Parathyroid adenoma (tissue), 2 donors: Measurements from ENCODE around the gene DOCK10.

ENCODE experiments used
- H2AFZ ChIP-seq: fragments of 300-600 bp; sonication (generic); one replicate; pipeline ENCODE4 v1.7.0; 2017; ENCODE audit warnings: antibody characterized with exemption, mild to moderate bottlenecking
- H3K27ac ChIP-seq: fragments of 300-600 bp; sonication (generic); one replicate; pipeline ENCODE4 v1.7.0; 2017
- H3K27me3 ChIP-seq: fragments of 300-600 bp; sonication (generic); one replicate; pipeline ENCODE4 v1.7.0; 2017; ENCODE audit warnings: low read length; ENCODE audit not compliant: control insufficient read depth, insufficient read depth
- H3K36me3 ChIP-seq: fragments of 300-600 bp; sonication (generic); one replicate; pipeline ENCODE4 v1.7.0; 2017; ENCODE audit warnings: low read length; ENCODE audit not compliant: control insufficient read depth, insufficient read depth
- H3K4me1 ChIP-seq: fragments of 300-600 bp; sonication (generic); one replicate; pipeline ENCODE4 v1.7.0; 2017; ENCODE audit warnings: control low read depth
- H3K4me2 ChIP-seq: fragments of 300-600 bp; sonication (generic); one replicate; pipeline ENCODE4 v1.7.0; 2017; ENCODE audit warnings: low read length
- H3K4me3 ChIP-seq: fragments of 300-600 bp; sonication (generic); one replicate; pipeline ENCODE4 v1.7.0; 2017; ENCODE audit warnings: low read depth, low read length
- H3K79me2 ChIP-seq: fragments of 300-600 bp; sonication (generic); one replicate; pipeline ENCODE4 v1.7.0; 2017; ENCODE audit warnings: control low read depth
- H3K9ac ChIP-seq: fragments of 300-600 bp; sonication (generic); one replicate; pipeline ENCODE4 v1.7.0; 2017; ENCODE audit warnings: mild to moderate bottlenecking
- H3K9me3 ChIP-seq: fragments of 300-600 bp; sonication (generic); one replicate; pipeline ENCODE4 v1.7.0; 2017; ENCODE audit warnings: low read length; ENCODE audit not compliant: control insufficient read depth
- TF ChIP-seq, protein P1 (sequence below): fragments of 300-600 bp; sonication (generic); IDR thresholded peaks from one replicate; pipeline ENCODE4 v1.7.0; 2017; ENCODE audit warnings: antibody characterized with exemption, mild to moderate bottlenecking
- donor health status: primary hyperparathyroidism.

DOCK10 gene

DNA sequence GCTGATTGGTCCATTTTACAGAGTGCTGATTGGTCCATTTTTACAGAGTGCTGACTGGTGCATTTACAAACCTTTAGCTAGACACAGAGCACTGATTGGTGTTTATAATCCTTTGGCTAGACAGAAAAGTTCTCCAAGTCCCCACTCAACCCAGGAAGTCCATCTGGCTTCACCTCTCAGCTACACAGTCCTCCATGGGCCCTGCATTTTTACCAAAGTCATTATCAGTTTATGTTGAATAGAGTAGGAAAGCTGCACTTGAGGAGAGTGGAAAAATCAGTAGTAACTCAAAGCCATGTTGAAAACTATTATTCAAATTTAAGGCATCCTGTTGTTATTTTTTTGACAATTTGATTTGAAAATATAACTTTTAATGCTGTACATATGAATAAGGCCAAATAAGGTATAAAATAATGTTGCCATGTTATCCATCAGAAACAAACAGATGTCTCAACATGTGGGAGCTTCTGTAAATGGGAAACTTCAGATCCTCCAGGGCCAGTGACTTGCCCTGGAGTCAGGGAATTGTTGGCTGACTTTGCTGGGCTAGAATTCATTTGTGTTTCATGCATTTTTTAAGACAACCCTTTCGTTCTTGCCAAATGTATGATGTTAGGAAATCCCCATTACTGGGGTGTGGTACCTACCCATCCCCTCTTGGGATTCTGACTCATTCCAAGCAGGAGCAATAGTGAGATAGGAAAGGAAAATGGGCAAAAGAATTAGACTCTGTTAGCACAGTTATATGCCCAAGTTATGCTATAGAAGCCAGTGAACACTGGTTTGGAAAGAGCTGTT is 288.3 kb downstream of the DOCK10 start:
- Histone ChIP-seq H2AFZ (no peak overlapping the region), H3K4me3 (no peak overlapping the region), H3K4me1 (no peaks in the 10 kb centered on the region), H3K9me3 (no peaks in the 10 kb centered on the region), H3K4me2 (no peak overlapping the region), H3K9ac (no peak overlapping the region), H3K27ac (no peak overlapping the region), H3K79me2 (no peaks in the 10 kb centered on the region), H3K27me3 (no peaks in the 10 kb centered on the region), H3K36me3 (no peaks in the 10 kb centered on the region)
- TF ChIP-seq, protein P1, sequence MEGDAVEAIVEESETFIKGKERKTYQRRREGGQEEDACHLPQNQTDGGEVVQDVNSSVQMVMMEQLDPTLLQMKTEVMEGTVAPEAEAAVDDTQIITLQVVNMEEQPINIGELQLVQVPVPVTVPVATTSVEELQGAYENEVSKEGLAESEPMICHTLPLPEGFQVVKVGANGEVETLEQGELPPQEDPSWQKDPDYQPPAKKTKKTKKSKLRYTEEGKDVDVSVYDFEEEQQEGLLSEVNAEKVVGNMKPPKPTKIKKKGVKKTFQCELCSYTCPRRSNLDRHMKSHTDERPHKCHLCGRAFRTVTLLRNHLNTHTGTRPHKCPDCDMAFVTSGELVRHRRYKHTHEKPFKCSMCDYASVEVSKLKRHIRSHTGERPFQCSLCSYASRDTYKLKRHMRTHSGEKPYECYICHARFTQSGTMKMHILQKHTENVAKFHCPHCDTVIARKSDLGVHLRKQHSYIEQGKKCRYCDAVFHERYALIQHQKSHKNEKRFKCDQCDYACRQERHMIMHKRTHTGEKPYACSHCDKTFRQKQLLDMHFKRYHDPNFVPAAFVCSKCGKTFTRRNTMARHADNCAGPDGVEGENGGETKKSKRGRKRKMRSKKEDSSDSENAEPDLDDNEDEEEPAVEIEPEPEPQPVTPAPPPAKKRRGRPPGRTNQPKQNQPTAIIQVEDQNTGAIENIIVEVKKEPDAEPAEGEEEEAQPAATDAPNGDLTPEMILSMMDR, result no peak

DNA sequence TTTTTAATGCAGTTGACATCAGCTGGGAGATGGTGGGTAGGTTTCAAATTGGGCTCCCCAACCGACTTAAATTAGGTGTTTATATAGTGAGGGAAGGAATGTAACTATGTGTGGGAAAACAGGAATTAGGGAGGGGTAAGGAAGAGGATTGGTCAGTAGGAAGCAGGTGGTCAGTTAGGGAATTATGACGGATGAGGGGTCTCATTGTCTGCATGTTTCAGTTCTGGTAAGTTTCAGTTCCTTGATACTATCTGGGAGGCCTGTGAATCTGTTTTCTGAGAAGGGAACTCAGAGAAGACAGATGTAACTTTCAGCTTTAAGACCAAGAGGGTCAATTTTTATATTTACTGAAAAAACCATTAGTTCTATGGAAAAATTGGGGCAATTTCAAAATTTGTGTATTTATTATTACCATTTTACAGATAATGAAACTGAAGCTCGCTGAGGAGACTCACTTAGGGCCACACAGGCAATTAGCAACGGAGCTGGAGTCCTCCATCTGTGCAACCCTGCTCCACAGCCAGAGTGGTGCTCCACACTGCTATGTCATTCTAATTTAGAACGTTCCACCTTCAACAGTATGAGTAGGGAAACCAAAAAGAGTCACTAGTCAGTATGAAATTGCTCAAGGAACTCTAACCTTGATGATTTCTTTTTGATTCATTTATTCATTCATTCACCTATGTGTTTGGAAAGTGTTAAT is 290.1 kb downstream of the DOCK10 start:
- Histone ChIP-seq H3K27me3 (no peaks in the 10 kb centered on the region), H3K9me3 (no peaks in the 10 kb centered on the region), H3K4me2 (no peak overlapping the region), H3K4me3 (no peak overlapping the region), H3K9ac (no peak overlapping the region), H3K4me1 (no peaks in the 10 kb centered on the region), H3K36me3 (no peaks in the 10 kb centered on the region), H3K27ac (no peak overlapping the region), H3K79me2 (no peaks in the 10 kb centered on the region), H2AFZ (no peak overlapping the region)
- TF ChIP-seq, protein P1, result no peak

DNA sequence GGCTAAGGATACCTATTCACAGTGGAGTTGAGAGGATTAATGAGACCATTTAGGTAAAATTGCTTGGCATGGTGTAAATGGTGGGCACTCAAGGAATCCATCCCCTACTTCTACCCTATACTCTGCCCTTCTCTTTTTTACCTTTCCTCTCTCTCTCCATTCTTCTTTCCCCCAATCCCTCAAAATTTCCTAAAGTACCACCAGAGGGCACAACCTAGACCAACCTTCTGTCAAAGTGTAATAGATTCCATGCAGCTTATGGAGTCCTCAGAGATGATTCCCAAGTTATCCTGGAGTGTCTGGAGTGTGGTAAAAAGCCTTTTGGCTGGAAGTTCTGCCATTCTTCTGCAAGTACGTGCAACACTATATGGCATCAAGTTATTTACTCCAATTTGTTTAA is 293.1 kb downstream of the DOCK10 start:
- Histone ChIP-seq H3K79me2 (no peaks in the 10 kb centered on the region), H3K9ac (no peak overlapping the region), H3K9me3 (no peaks in the 10 kb centered on the region), H3K27ac (no peak overlapping the region), H3K4me1 (no peaks in the 10 kb centered on the region), H3K4me2 (no peak overlapping the region), H3K4me3 (no peak overlapping the region), H2AFZ (no peak overlapping the region), H3K36me3 (no peaks in the 10 kb centered on the region), H3K27me3 (no peaks in the 10 kb centered on the region)
- TF ChIP-seq, protein P1, result peak; percentile 31

DNA sequence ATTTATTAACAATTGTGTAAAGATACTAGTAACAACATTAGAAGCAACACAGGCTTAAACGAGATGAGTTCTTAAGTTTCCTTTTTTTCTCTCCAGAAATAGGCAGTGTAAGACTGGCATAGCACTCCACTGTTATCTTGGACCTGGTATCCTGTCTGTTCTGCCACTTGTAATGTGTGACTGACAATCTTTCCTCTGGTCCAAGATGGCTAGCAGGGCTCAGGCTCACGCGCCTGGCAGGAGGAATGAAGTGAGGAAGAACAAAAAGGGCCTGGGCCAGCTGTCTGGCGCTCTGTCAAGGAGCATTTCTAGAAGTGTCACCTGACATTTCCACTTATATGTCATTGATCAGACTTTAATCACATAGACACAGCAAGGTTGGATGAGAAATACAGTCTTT is 294.5 kb downstream of the DOCK10 start:
- Histone ChIP-seq H3K4me3 (no peak overlapping the region), H3K9me3 (no peaks in the 10 kb centered on the region), H3K9ac (no peak overlapping the region), H3K36me3 (no peaks in the 10 kb centered on the region), H3K4me2 (no peak overlapping the region), H3K27ac (no peak overlapping the region), H3K27me3 (no peaks in the 10 kb centered on the region), H3K79me2 (no peaks in the 10 kb centered on the region), H2AFZ (no peak overlapping the region), H3K4me1 (no peaks in the 10 kb centered on the region)
- TF ChIP-seq, protein P1, result no peak
